ENCODE measurements around the gene FAM210B.

DNA sequence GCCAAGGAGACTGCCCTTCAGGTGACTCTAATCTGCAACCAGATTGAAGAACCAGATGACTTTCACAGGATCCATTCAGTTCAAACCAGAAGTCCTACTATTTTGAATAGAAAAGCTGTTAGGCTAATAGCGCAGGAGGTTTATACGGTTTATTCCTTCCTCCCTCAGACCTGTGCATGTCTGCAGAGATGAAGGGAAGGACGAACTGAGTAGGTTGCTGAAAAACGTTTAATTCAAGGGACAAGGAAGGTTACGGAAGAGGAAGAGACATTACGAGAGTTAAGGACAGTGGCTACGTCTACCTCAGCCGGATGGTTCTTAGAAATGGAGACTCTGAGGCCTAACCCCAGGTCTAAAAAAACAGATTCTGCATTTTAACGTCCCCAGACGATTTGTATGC, 32.3 kb downstream of the FAM210B start:
- TF ChIP-seq KAT7 (CRISPR knock-in tag; IDR thresholded peaks at IDR 0.05; ENCODE audit: borderline replicate concordance) = no peak
- no peak for TF ChIP-seq ZNF121 (CRISPR knock-in tag; IDR thresholded peaks at IDR 0.05)
- TF ChIP-seq, protein P1, sequence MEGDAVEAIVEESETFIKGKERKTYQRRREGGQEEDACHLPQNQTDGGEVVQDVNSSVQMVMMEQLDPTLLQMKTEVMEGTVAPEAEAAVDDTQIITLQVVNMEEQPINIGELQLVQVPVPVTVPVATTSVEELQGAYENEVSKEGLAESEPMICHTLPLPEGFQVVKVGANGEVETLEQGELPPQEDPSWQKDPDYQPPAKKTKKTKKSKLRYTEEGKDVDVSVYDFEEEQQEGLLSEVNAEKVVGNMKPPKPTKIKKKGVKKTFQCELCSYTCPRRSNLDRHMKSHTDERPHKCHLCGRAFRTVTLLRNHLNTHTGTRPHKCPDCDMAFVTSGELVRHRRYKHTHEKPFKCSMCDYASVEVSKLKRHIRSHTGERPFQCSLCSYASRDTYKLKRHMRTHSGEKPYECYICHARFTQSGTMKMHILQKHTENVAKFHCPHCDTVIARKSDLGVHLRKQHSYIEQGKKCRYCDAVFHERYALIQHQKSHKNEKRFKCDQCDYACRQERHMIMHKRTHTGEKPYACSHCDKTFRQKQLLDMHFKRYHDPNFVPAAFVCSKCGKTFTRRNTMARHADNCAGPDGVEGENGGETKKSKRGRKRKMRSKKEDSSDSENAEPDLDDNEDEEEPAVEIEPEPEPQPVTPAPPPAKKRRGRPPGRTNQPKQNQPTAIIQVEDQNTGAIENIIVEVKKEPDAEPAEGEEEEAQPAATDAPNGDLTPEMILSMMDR (IDR thresholded peaks at IDR 0.05) = no peak
- TF ChIP-seq, protein P2, sequence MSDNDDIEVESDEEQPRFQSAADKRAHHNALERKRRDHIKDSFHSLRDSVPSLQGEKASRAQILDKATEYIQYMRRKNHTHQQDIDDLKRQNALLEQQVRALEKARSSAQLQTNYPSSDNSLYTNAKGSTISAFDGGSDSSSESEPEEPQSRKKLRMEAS (CRISPR knock-in tag; IDR thresholded peaks at IDR 0.05) = no peak
- TF ChIP-seq, protein P3, sequence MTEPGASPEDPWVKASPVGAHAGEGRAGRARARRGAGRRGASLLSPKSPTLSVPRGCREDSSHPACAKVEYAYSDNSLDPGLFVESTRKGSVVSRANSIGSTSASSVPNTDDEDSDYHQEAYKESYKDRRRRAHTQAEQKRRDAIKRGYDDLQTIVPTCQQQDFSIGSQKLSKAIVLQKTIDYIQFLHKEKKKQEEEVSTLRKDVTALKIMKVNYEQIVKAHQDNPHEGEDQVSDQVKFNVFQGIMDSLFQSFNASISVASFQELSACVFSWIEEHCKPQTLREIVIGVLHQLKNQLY (CRISPR knock-in tag; IDR thresholded peaks at IDR 0.05) = no peak
- no peak for TF ChIP-seq NFYB (CRISPR knock-in tag; conservative IDR thresholded peaks at IDR 0.05; ENCODE audit: low read depth)
- TF ChIP-seq ETV6 (CRISPR knock-in tag; IDR thresholded peaks at IDR 0.05) = no peak
- TF ChIP-seq, protein P4, sequence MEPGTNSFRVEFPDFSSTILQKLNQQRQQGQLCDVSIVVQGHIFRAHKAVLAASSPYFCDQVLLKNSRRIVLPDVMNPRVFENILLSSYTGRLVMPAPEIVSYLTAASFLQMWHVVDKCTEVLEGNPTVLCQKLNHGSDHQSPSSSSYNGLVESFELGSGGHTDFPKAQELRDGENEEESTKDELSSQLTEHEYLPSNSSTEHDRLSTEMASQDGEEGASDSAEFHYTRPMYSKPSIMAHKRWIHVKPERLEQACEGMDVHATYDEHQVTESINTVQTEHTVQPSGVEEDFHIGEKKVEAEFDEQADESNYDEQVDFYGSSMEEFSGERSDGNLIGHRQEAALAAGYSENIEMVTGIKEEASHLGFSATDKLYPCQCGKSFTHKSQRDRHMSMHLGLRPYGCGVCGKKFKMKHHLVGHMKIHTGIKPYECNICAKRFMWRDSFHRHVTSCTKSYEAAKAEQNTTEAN (CRISPR knock-in tag; IDR thresholded peaks at IDR 0.05) = no peak
- no peak for TF ChIP-seq ESRRA (CRISPR knock-in tag; IDR thresholded peaks at IDR 0.05; ENCODE audit: borderline replicate concordance)
- TF ChIP-seq FOXP1 (CRISPR knock-in tag; IDR thresholded peaks at IDR 0.05; ENCODE audit: borderline replicate concordance) = no peak
- no peak for TF ChIP-seq ELF4 (CRISPR knock-in tag; IDR thresholded peaks at IDR 0.05; ENCODE audit: low read depth)
- TF ChIP-seq, protein P5, sequence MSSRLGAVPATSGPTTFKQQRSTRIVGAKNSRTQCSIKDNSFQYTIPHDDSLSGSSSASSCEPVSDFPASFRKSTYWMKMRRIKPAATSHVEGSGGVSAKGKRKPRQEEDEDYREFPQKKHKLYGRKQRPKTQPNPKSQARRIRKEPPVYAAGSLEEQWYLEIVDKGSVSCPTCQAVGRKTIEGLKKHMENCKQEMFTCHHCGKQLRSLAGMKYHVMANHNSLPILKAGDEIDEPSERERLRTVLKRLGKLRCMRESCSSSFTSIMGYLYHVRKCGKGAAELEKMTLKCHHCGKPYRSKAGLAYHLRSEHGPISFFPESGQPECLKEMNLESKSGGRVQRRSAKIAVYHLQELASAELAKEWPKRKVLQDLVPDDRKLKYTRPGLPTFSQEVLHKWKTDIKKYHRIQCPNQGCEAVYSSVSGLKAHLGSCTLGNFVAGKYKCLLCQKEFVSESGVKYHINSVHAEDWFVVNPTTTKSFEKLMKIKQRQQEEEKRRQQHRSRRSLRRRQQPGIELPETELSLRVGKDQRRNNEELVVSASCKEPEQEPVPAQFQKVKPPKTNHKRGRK (CRISPR knock-in tag; IDR thresholded peaks at IDR 0.05; ENCODE audit: borderline replicate concordance) = no peak
- TF ChIP-seq, protein P6, sequence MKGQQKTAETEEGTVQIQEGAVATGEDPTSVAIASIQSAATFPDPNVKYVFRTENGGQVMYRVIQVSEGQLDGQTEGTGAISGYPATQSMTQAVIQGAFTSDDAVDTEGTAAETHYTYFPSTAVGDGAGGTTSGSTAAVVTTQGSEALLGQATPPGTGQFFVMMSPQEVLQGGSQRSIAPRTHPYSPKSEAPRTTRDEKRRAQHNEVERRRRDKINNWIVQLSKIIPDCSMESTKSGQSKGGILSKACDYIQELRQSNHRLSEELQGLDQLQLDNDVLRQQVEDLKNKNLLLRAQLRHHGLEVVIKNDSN (CRISPR knock-in tag; IDR thresholded peaks at IDR 0.05) = no peak
